Measurements from ENCODE around the gene STMN1. TPM values are rescaled to one million over a fixed set of nuclear protein-coding genes. Genes with fewer than 3 reads are reported as not detected.

STMN1 gene
- total and polyA plus RNA-seq, 2 of the 8 experiments (the other 6 are each of a cell fraction or from before 2014, with no cell fraction given) = 116 to 564 TPM

- TF ChIP-seq CTCF (IDR thresholded peaks at IDR 0.05; ENCODE audit: control extremely low read depth in 1 of 3, insufficient read depth in 1 of 3, low read depth in 1 of 3, low read length in 3 of 3) = peak; percentile 2 to 29 (median 26); a peak in 2 of 4 replicates
- TF ChIP-seq POU5F1 (IDR thresholded peaks at IDR 0.05; ENCODE audit: low read depth, low read length) = no peak
- TF ChIP-seq EGR1 (IDR thresholded peaks at IDR 0.05; ENCODE audit: borderline replicate concordance, low read depth, low read length) = no peak
Observed at GRCh38 chr1:25863486-25864262, 42.5 kb downstream of the STMN1 start (continued).

Measured in H1 (cell line).